Prostate gland (tissue), 2 donors: Measurements from ENCODE around the gene ITGAD.

Experiments used
- CTCF ChIP-seq, 4 experiments: fragments of 200-600 bp in 2 of 4; fragments of 450-650 bp in 2 of 4; sonication (generic) in 2 of 4; IDR thresholded peaks; 1 replicate in 3 of 4; 2 replicates in 1 of 4; pipeline ENCODE4 v1.5.1; 2016 to 2019; ENCODE audit warnings: antibody characterized with exemption in 4 of 4, mild to moderate bottlenecking in 2 of 4, moderate library complexity in 2 of 4
- POLR2A ChIP-seq: fragments of 450-650 bp; IDR thresholded peaks from one replicate; pipeline ENCODE4 v1.6.1; 2016; ENCODE audit warnings: antibody characterized with exemption, mild to moderate bottlenecking

GRCh38 chr16:31459687-31460581 lies 66.8 kb downstream of the ITGAD start:
- TF ChIP-seq POLR2A (peak; percentile 22), CTCF (IDR thresholded peaks at IDR 0.05) (peak in 1 of 4 experiments; percentile 11)
